SK-N-MC (cell line): ENCODE data around the gene DAD1.

ENCODE experiments used
- EZH2 ChIP-seq: fragments of 200-600 bp; sonication (generic); IDR thresholded peaks from one replicate; pipeline ENCODE4 v1.6.1; 2017; ENCODE audit warnings: antibody characterized with exemption
- FOXP2 ChIP-seq: optimal IDR thresholded peaks from 2 replicates; pipeline ENCODE3; 2011; ENCODE audit warnings: mild to moderate bottlenecking, moderate library complexity; ENCODE audit not compliant: insufficient read depth; ENCODE audit errors: extremely low read length, control extremely low read depth
- POLR2AphosphoS5 ChIP-seq: IDR thresholded peaks from 2 replicates; pipeline ENCODE4 v1.6.1; 2012; ENCODE audit warnings: mild to moderate bottlenecking, low read depth, low read length, borderline replicate concordance

GRCh38 chr14:22541721-22542120, 47.3 kb downstream of the DAD1 start:
- TF ChIP-seq POLR2AphosphoS5: no peak
- no peak for TF ChIP-seq EZH2
- no peak for TF ChIP-seq FOXP2
